Measurements from ENCODE around the gene HEY2. TPM values are rescaled to one million over a fixed set of nuclear protein-coding genes. Genes with fewer than 3 reads are reported as not detected.

Gene HEY2
- total RNA-seq (not detected in 2 replicates), polyA plus RNA-seq (0.03 and 0.07 TPM in 2 replicates), polyA minus RNA-seq (not detected in 2 replicates), Bru-seq, nascent RNA (percentile 12 among the genes with signal in this experiment), BruChase-seq, experiment 1, labeled RNA remaining after a 6-hour chase (percentile 26 among the genes with signal in this experiment), BruChase-seq, experiment 2, labeled RNA remaining after a 2-hour chase (percentile 34 among the genes with signal in this experiment)
- polyA plus RNA-seq (2011; cell fraction: cytosol; rRNA removed): 0.03 TPM in 2 replicates
- polyA plus RNA-seq (2011; cell fraction: nucleus; rRNA removed): 0.10 and 0.26 TPM in 2 replicates
- 0.74 and 0.92 TPM in 2 replicates for polyA plus RNA-seq (2012)
- polyA minus RNA-seq (2011; cell fraction: cytosol; rRNA and poly(A)+ RNA removed): not detected
- polyA minus RNA-seq (2011; cell fraction: nucleus; rRNA and poly(A)+ RNA removed): not detected in 2 replicates
- long read RNA-seq: 0 reads

DNA sequence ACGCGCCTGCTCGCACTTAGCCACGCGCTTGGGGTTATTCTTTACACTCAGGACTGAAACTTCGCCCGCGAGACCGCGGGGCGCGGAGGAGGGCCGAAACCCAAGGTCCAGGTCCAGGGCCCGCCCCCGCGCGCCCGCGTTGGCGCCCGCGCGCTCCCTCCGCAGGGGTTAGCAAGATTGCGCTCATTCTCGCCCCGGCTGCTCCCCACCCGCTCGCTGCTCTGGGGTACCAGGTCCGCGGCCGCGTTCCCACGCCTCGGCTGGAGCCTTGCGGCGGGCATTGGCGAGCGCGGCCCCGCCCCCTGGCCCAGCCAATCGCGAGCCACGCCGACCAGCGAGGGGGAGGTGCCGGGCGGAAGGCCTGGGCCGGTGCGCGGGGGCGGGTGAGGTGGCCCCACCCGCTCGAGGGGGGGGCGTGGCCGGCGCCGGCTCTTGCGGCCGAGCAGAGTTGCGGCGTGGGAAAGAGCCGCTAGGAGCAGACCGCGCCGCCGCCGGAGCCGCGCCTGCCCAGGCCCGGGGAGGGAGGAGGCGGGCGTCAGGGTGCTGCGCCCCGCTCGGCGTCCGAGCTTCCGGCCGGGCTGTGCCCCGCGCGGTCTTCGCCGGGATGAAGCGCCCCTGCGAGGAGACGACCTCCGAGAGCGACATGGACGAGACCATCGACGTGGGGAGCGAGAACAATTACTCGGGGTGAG lies at the start of gene HEY2:
Gene HEY2, plus strand, starts transcription at position 460 of the 692 bp plus-strand sequence. Its CDS starts 145 bp downstream, at position 605.
- peak within 1 kb of the TSS; percentile 45 for H3K9ac ChIP-seq (replicated peaks; ENCODE audit: extremely low read depth, insufficient read depth, low read length)
- no peaks in the 10 kb centered on the region for H3K9me3 ChIP-seq (replicated peaks; ENCODE audit: control insufficient read depth, insufficient read depth, low read length)
- ChIA-PET CTCF (interaction anchor here (10.2 kb wide), 1 partner anchor 437 kb away, joined by 439 read pairs; no protein-coding TSS in a partner anchor), POLR2A (no interaction called here)
- DNase-seq (ENCODE audit: low read depth, low spot score): peak; percentile 83
- peaks cover 25% of the 10 kb centered on the region for H3K4me1 ChIP-seq (ENCODE audit: control insufficient read depth, extremely low read depth, insufficient read depth, low read length)
- peak within 1 kb of the TSS; percentile 23 for H3K27ac ChIP-seq (ENCODE audit: insufficient read depth, low read depth, low read length)
- TF ChIP-seq FOS (IDR thresholded peaks at IDR 0.05; ENCODE audit: borderline replicate concordance, insufficient read depth, low read length) (no peak), POLR2AphosphoS5 (IDR thresholded peaks at IDR 0.05; ENCODE audit: insufficient read depth, low read depth, low read length) (no peak)
- peak within 1 kb of the TSS; percentile 87 for H3K4me2 ChIP-seq (ENCODE audit: insufficient read depth, low read length)
- H3K4me3 ChIP-seq (replicated peaks in 1 of 3; ENCODE audit: insufficient read depth in 1 of 3, low read depth in 1 of 3, low read length in 3 of 3): peak within 1 kb of the TSS; percentile 55 to 73 (median 71)
- no peaks in the 10 kb centered on the region for H3K9me1 ChIP-seq (replicated peaks; ENCODE audit: control insufficient read depth, extremely low read depth, insufficient read depth, low read length)
- BruUV-seq (replicated peaks): no TSS peak
- H2AFZ ChIP-seq (ENCODE audit: low read depth, low read length): peak within 1 kb of the TSS; percentile 83
- no peaks in the 10 kb centered on the region for H4K20me1 ChIP-seq (replicated peaks; ENCODE audit: control insufficient read depth, extremely low read depth, insufficient read depth, low read length)
- dilution Hi-C loops (cut with MboI; ENCODE audit: extremely low pct_ligation_motif_present, low sequenced_read_pairs): no loop called here
- no peaks in the 10 kb centered on the region for H3K36me3 ChIP-seq (ENCODE audit: control insufficient read depth in 2 of 2, extremely low read depth in 1 of 2, insufficient read depth in 2 of 2, low read length in 2 of 2)
- FAIRE-seq: peak; percentile 86
- intact Hi-C loops (cut with micrococcal nuclease): loop anchor here (1.0 to 5.0 kb wide), 9 partner anchors 31 to 877 kb away; partner anchors contain the start of gene HDDC2
- no peaks in the 10 kb centered on the region for H3K79me2 ChIP-seq (ENCODE audit: control insufficient read depth, insufficient read depth, low read length)
- peaks cover 64 to 66% of the 10 kb centered on the region in 2 experiments for H3K27me3 ChIP-seq (ENCODE audit: control insufficient read depth in 2 of 2, insufficient read depth in 2 of 2, low read length in 2 of 2)

DNA sequence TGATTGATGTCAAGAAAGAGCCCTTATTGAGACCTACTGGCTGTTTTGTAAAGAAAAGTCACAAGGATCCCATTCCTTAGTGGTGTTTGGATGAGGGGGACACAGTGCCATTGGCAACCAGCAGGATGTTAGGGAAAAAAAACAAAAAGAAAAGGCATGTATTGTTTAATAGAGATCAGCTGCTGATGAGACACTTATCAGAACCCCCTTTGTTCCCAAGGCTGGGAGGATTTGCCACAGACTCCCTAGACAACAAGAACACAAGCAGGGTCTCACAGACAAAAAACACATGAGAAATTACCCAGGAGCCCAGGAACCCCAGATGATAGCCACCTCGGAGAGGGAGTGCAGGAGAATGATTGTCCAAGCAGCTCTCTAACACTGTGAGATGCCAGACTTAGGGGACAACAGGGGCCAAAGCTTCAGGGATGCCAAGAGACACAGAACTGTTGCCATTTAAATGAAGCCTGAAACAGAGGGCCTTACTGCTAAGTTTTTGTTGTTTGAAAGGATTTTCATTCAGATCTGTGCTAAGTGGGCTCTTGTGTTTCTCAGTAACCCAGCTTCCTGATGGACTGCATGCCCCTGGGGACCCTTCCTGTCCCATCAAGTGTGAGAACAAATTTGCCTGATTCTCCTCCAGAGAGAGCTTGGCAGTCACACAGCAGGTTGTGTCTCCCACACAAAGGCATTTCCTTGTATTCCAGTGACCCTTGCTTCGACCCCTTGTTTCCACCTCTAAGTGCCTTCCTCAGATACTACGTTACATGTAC lies 48.7 kb upstream of the HEY2 start:
- H3K36me3 ChIP-seq (ENCODE audit: control insufficient read depth in 2 of 2, extremely low read depth in 1 of 2, insufficient read depth in 2 of 2, low read length in 2 of 2): no peaks in the 10 kb centered on the region
- POLR2A ChIA-PET: no interaction called here
- H3K4me2 ChIP-seq (ENCODE audit: insufficient read depth, low read length): no peak overlapping the region
- dilution Hi-C loops (cut with MboI; ENCODE audit: extremely low pct_ligation_motif_present, low sequenced_read_pairs) (no loop called here), intact Hi-C loops (cut with micrococcal nuclease) (no loop called here)
- H3K9ac ChIP-seq (replicated peaks; ENCODE audit: extremely low read depth, insufficient read depth, low read length): no peak overlapping the region
- BruUV-seq (replicated peaks): no TSS peak
- H3K4me3 ChIP-seq (replicated peaks in 1 of 3; ENCODE audit: insufficient read depth in 1 of 3, low read depth in 1 of 3, low read length in 3 of 3): no peak overlapping the region
- H3K79me2 ChIP-seq (ENCODE audit: control insufficient read depth, insufficient read depth, low read length): no peaks in the 10 kb centered on the region
- TF ChIP-seq POLR2AphosphoS5 (IDR thresholded peaks at IDR 0.05; ENCODE audit: insufficient read depth, low read depth, low read length) (no peak), EZH2 (IDR thresholded peaks at IDR 0.05; ENCODE audit: borderline replicate concordance, low read depth, low read length, severe bottlenecking) (no peak), JUN (IDR thresholded peaks at IDR 0.05; ENCODE audit: borderline replicate concordance, insufficient read depth, insufficient read length, low read depth) (no peak), MYC (IDR thresholded peaks at IDR 0.05; ENCODE audit: low read depth, low read length) (no peak), GATA2 (IDR thresholded peaks at IDR 0.05; ENCODE audit: insufficient read depth, insufficient read length, low read depth, low read length) (no peak), FOS (IDR thresholded peaks at IDR 0.05; ENCODE audit: borderline replicate concordance, insufficient read depth, low read length) (no peak), POLR2A (IDR thresholded peaks at IDR 0.05; ENCODE audit: low read depth, low read length) (no peak)
- TF ChIP-seq, protein P1, sequence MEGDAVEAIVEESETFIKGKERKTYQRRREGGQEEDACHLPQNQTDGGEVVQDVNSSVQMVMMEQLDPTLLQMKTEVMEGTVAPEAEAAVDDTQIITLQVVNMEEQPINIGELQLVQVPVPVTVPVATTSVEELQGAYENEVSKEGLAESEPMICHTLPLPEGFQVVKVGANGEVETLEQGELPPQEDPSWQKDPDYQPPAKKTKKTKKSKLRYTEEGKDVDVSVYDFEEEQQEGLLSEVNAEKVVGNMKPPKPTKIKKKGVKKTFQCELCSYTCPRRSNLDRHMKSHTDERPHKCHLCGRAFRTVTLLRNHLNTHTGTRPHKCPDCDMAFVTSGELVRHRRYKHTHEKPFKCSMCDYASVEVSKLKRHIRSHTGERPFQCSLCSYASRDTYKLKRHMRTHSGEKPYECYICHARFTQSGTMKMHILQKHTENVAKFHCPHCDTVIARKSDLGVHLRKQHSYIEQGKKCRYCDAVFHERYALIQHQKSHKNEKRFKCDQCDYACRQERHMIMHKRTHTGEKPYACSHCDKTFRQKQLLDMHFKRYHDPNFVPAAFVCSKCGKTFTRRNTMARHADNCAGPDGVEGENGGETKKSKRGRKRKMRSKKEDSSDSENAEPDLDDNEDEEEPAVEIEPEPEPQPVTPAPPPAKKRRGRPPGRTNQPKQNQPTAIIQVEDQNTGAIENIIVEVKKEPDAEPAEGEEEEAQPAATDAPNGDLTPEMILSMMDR (IDR thresholded peaks at IDR 0.05; ENCODE audit: extremely low read depth in 1 of 2, insufficient read depth in 1 of 2, low read depth in 1 of 2, low read length in 2 of 2): no peak
- TF ChIP-seq, protein P2, sequence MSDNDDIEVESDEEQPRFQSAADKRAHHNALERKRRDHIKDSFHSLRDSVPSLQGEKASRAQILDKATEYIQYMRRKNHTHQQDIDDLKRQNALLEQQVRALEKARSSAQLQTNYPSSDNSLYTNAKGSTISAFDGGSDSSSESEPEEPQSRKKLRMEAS (IDR thresholded peaks at IDR 0.05; ENCODE audit: insufficient read depth, insufficient read length): no peak
- DNase-seq (ENCODE audit: low read depth, low spot score): no peak
- H3K27me3 ChIP-seq (ENCODE audit: control insufficient read depth in 2 of 2, insufficient read depth in 2 of 2, low read length in 2 of 2): peaks cover 2 to 3% of the 10 kb centered on the region in 2 experiments
- CTCF ChIA-PET: interaction anchor here (0.7 kb wide), 1 partner anchor 198 kb away, joined by 3 read pairs; no protein-coding TSS in a partner anchor
- H3K4me1 ChIP-seq (ENCODE audit: control insufficient read depth, extremely low read depth, insufficient read depth, low read length): no peaks in the 10 kb centered on the region
- no peak overlapping the region for H3K27ac ChIP-seq (ENCODE audit: insufficient read depth, low read depth, low read length)
- H2AFZ ChIP-seq (ENCODE audit: low read depth, low read length): no peak overlapping the region
- no peak for FAIRE-seq
- no peaks in the 10 kb centered on the region for H4K20me1 ChIP-seq (replicated peaks; ENCODE audit: control insufficient read depth, extremely low read depth, insufficient read depth, low read length)
- no peaks in the 10 kb centered on the region for H3K9me1 ChIP-seq (replicated peaks; ENCODE audit: control insufficient read depth, extremely low read depth, insufficient read depth, low read length)
- H3K9me3 ChIP-seq (replicated peaks; ENCODE audit: control insufficient read depth, insufficient read depth, low read length): no peaks in the 10 kb centered on the region

All from endothelial cell of umbilical vein (primary cell).